Measurements from ENCODE around the gene SULT4A1.

GRCh38 chr22:43886231-43886630, 23.9 kb upstream of the SULT4A1 start:
- TF ChIP-seq CTCF (IDR thresholded peaks at IDR 0.05) = no peak
- no peak for TF ChIP-seq POLR2A (IDR thresholded peaks at IDR 0.05)
